Measurements from ENCODE around the gene RNF222.

RNF222 gene

GRCh38 chr17:8397636-8398035, at the start of gene RNF222:
Gene RNF222 (minus strand): TSS chr17:8397827. CDS start chr17:8393461, 4,366 bp downstream.
- FAIRE-seq, result no peak
- no peak for DNase-seq (ENCODE audit: extremely low spot score, insufficient read length, low read depth)

GRCh38 chr17:8445536-8445935, 47.9 kb upstream of the RNF222 start:
- FAIRE-seq (no peak), DNase-seq (ENCODE audit: extremely low spot score, insufficient read length, low read depth) (no peak)

GRCh38 chr17:8444494-8444893, 46.9 kb upstream of the RNF222 start:
- DNase-seq (ENCODE audit: extremely low spot score, insufficient read length, low read depth) (no peak), FAIRE-seq (no peak)

- no peak for FAIRE-seq
Observed at GRCh38 chr17:8443756-8444155, 46.1 kb upstream of the RNF222 start.

GRCh38 chr17:8442310-8442709, 44.7 kb upstream of the RNF222 start:
- DNase-seq (ENCODE audit: extremely low spot score, insufficient read length, low read depth) (no peak), FAIRE-seq (no peak)

More at GRCh38 chr17:8443756-8444155, 46.1 kb upstream of the RNF222 start:
- DNase-seq (ENCODE audit: extremely low spot score, insufficient read length, low read depth), result no peak

GRCh38 chr17:8441690-8442089, 44.1 kb upstream of the RNF222 start:
- DNase-seq (ENCODE audit: extremely low spot score, insufficient read length, low read depth), result no peak
- FAIRE-seq, result no peak

GRCh38 chr17:8439681-8440080, 42.1 kb upstream of the RNF222 start:
- no peak for FAIRE-seq

GRCh38 chr17:8438441-8438840, 40.8 kb upstream of the RNF222 start:
- no peak for DNase-seq (ENCODE audit: extremely low spot score, insufficient read length, low read depth)
- no peak for FAIRE-seq

More at GRCh38 chr17:8439681-8440080, 42.1 kb upstream of the RNF222 start:
- no peak for DNase-seq (ENCODE audit: extremely low spot score, insufficient read length, low read depth)

DNA sequence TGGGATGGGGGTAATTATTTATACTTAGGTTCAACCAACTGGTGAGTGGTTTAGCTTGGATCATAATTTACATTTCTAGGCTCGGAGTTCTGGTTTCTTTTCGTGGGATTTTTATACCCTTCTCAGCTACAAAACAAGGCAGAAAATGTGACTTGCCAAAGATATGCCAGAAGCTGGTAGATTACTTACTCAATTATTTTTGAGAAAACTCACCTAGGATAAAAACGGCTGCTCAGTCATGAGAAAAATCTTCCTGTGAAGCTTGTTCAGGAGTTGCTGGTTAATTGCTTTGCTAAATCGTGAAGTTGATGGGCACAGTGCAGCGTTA, 39.2 kb upstream of the RNF222 start:
- no peak for DNase-seq (ENCODE audit: extremely low spot score, insufficient read length, low read depth)
- no peak for FAIRE-seq

- FAIRE-seq (peak; percentile 48), DNase-seq (ENCODE audit: extremely low spot score, insufficient read length, low read depth) (no peak)
Observed at GRCh38 chr17:8436169-8436843, 38.7 kb upstream of the RNF222 start.

DNA sequence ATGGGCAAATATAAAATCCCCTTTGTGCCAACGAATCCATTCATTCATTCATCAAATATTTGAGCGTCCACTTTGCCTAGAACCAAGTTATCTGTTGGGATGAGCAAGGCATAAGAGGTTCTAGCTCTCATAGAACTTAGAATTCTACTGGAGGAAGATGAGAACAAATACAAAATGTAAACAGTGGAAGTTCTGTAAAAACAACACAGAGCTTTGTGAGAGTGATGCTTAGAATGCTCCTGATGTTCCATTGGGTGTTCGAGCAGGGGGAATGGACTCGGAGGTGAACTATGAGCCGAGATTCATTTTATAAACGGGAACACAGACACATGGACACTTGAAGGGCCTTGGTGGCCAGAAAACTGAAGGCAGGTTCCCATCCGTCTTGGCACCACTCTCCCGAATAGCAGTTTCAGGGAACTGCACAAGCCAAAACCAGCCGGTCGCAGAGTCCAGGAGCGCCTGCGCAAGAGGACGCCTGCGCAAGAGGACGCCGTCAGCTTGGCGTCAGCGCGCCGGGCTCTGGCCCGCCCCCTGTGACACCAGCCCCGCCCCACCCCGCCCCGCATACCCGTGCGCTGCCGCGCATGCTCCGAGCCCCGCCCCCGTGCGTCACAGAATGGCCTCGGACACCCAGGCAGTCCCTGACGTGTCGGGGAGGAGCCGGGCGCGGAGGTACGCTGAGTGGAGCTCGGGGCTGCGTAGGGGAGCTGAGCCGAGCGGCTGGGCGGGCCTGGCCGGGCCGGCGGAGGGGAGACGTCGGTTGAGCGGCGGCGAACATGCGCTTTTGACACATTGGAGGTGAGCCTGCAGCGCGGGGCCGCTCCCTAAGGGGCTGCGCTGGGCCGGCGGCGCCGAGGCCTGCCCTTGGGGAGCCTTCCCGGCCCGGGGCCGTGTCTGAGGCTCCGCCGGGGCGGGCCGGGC, 37.9 kb upstream of the RNF222 start, which contains the start of gene NDEL1:
NDEL1 (plus strand) TSS at position 640 of the 924 bp plus-strand sequence. CDS start 8,388 bp downstream, outside the sequence.
- peak; percentile 93 for FAIRE-seq
- DNase-seq (ENCODE audit: extremely low spot score, insufficient read length, low read depth), result peak; percentile 99

DNA sequence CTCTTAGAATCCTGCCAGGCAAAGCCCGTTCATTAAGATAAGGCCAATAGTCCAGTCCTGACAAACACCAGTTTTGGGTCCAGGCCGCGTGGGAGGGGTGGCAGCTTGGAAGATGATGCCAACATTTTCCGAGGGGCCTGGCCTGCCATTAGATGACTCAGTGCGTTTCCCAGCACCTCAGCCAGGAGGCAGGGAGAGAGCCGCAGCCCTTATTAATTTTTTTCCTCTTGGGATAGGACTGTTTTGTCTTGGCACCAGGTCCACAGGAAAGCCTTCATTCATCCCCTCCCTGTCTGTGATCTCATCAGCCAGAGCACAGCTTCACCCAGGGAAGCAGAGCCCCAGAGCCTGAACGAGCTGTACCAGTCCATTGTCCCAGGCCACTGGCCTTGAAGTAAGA, 33.3 kb upstream of the RNF222 start:
- DNase-seq (ENCODE audit: extremely low spot score, insufficient read length, low read depth) (no peak), FAIRE-seq (no peak)

DNA sequence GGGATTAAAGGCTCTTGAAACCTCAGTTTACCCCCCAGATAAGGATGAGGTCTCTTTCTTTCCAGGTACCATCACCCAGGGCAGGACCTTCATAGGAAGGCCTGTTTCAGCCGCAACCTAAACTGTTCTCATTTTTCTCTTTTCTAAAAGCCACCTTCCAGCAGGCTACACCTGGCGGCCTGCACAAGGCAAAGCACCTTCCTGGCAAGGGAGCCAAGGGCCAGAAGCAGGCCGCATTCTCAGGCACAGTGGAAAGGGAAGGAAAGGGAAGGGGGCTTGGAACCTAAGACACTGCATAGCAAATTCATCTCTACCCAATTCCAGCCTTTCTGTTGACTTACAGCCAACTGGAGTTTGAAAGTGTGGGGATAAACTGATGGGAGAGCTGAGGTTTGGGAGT, 29.2 kb upstream of the RNF222 start:
- no peak for DNase-seq (ENCODE audit: extremely low spot score, insufficient read length, low read depth)
- no peak for FAIRE-seq

DNA sequence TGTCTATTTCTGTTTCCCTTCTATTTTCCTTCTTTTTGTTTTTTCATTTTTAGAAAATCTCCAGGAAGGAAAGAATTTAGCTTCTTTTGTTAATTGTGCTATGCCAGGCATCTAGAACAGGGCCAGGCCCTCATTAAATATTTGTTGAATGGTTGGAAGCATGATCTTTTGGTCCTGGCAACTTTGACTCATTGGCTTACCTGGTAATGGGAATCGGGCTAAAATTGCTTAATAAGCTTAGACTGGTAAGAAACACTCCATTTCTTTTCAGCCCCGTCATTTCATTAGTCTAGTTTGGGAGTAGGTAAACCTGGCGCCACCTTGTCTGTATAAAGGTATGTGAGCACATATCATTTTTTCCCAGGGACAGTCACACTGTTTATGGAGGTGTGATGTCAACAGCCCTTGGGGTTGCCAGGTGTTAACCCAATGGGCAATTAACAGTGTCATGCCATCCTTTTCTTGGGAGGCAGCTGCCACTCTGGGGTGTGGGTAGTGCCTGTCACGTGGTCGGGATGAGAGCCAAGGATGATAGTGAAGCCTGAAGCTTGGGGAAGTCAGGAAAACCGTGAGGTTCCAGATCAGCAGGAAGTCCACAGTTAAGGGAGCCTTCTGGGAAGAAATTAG, 28.6 kb upstream of the RNF222 start:
- DNase-seq (ENCODE audit: extremely low spot score, insufficient read length, low read depth), result no peak
- no peak for FAIRE-seq

GRCh38 chr17:8421571-8421970, 23.9 kb upstream of the RNF222 start:
- FAIRE-seq (no peak), DNase-seq (ENCODE audit: extremely low spot score, insufficient read length, low read depth) (no peak)

GRCh38 chr17:8420041-8420934, 22.7 kb upstream of the RNF222 start:
- FAIRE-seq (no peak), DNase-seq (ENCODE audit: extremely low spot score, insufficient read length, low read depth) (no peak)

DNA sequence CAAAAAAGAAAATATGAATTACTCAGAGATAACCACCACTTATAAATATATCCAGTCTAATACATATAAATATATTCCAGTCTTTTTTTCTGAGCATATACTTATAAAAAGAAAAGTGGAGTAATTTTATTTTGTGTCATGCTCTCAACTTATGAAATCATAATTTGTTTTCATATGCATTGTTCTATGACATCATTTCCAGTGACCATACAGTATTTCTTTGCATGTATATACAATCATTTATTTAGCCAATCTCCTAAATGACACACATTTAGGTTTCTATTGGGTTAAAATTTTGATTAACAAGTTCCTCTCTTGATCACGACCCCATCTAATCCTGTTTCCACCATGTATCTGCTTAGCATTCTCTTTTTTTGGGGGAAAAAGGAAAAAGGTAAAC, 21.7 kb upstream of the RNF222 start:
- no peak for FAIRE-seq

DNA sequence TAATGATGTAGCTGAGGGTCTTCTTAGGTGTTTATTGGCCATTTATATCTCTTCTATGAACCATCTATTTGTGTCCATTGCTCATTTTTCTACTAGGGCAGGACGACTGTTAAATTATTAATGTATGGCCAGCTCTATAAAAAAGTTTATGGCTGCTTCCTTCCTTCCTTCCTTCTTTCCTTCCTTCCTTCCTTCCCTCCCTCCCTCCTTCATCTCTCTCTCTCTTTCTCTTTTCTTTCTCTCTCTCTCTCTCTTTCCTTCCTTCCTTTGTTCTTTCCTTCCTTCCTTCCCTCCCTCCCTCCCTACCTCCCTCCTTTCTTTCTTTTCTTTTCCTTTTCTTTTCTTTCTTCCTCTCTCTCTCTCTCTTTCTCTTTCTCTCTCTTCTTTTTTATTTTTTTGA, 20.8 kb upstream of the RNF222 start:
- no peak for DNase-seq (ENCODE audit: extremely low spot score, insufficient read length, low read depth)
- no peak for FAIRE-seq

More for the DNA sequence above, 21.7 kb upstream of the RNF222 start:
- no peak for DNase-seq (ENCODE audit: extremely low spot score, insufficient read length, low read depth)

- DNase-seq (ENCODE audit: extremely low spot score, insufficient read length, low read depth) (no peak), FAIRE-seq (no peak)
Observed at GRCh38 chr17:8417806-8418205, 20.2 kb upstream of the RNF222 start.

- DNase-seq (ENCODE audit: extremely low spot score, insufficient read length, low read depth) (no peak), FAIRE-seq (no peak)
Observed at GRCh38 chr17:8413938-8414337, 16.3 kb upstream of the RNF222 start.

Measured in GM18507 (cell line).